Astrocyte of the spinal cord (primary cell): ENCODE measurements around the gene SLC12A9.

Experiments used
- DNase-seq: peaks from one replicate; pipeline ENCODE4 v3.0.0; 2011; ENCODE audit warnings: low read depth, low spot score
- H3K4me3 ChIP-seq: 2 replicates; pipeline ENCODE4 v1.5.1; 2011; ENCODE audit warnings: low read depth, mild to moderate bottlenecking, low read length, moderate library complexity
- in situ Hi-C: cut with HindIII; loops from 2 replicates; pipeline ENCODE4 v1.10.0; 2017; ENCODE audit warnings: low sequenced_read_pairs
- TF ChIP-seq, protein P1 (sequence below): IDR thresholded peaks from 2 replicates; pipeline ENCODE4 v1.5.1; 2012; ENCODE audit warnings: low read depth, mild to moderate bottlenecking, low read length, inconsistent platforms

The SLC12A9 gene

DNA sequence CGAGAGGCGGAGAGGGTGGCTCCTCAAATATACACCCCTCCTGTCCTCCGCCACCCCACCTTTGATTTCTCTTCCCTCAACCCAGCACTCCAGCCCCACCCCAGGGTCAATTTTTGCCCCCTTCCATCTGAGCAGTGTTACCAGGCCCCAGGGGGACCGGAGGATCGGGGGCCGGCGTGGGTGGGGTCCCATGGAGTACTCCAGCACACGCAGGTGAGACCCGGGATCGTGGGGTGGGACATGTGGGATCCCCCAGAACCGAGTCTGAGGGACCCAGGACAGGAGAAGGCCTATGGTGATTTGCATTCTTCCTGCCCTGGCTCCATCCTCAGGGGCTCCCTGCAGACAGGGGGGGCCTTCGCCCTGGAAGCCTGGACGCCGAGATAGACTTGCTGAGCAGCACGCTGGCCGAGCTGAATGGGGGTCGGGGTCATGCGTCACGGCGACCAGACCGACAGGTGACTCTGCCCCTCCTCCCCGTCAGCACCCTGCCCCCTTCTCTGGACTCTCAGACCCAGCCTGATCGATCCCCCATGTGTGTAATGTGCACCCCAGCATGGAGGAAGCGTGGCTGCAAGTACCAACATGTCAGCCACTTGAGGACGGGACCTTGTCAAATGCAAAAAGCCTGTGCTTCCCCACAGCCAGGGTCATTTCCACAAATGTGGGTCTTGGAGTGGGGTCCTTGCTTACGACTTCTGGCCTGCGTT lies 15.4 kb downstream of the SLC12A9 start:
- TF ChIP-seq, protein P1, sequence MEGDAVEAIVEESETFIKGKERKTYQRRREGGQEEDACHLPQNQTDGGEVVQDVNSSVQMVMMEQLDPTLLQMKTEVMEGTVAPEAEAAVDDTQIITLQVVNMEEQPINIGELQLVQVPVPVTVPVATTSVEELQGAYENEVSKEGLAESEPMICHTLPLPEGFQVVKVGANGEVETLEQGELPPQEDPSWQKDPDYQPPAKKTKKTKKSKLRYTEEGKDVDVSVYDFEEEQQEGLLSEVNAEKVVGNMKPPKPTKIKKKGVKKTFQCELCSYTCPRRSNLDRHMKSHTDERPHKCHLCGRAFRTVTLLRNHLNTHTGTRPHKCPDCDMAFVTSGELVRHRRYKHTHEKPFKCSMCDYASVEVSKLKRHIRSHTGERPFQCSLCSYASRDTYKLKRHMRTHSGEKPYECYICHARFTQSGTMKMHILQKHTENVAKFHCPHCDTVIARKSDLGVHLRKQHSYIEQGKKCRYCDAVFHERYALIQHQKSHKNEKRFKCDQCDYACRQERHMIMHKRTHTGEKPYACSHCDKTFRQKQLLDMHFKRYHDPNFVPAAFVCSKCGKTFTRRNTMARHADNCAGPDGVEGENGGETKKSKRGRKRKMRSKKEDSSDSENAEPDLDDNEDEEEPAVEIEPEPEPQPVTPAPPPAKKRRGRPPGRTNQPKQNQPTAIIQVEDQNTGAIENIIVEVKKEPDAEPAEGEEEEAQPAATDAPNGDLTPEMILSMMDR: no peak
- DNase-seq: no peak
- in situ Hi-C loops: no loop called here
- H3K4me3 ChIP-seq: peak overlapping the region; percentile 93

DNA sequence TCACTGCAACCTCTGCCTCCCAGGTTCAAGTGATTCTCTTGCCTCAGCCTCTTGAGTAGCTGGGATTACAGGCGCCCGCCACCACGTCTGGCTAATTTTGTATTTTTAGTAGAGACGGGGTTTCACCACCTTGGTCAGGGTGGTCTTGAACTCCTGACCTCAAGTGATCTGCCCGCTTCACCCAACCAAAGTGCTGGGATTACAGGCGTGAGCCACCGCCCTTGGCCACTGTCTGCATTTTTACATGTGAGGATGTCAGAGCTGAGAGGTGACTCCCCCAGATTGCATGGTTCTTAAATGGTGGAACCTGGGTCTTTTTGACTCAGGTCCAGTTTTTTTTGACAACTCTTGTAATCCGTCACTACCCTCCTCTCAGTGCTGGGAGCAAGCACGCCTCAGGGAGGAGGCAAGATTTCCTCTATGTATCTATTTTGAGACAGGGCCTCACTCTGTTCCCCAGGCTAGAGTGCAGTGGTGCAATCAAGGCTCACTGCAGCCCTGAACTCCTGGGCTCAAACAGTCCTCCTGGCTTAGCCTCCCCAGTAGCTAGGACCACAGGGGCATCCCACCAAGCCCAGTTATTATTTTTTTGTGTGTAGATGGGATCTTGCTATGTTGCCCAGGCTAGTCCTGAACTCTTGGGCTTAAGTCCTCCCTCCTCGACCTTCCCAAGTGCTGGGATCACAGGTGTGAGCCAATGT lies 21.2 kb downstream of the SLC12A9 start:
- TF ChIP-seq, protein P1: no peak
- in situ Hi-C loops: no loop called here
- no peak overlapping the region for H3K4me3 ChIP-seq
- no peak for DNase-seq

GRCh38 chr7:100874300-100874576 lies 21.7 kb downstream of the SLC12A9 start:
- TF ChIP-seq, protein P1: no peak
- DNase-seq: no peak
- peak overlapping the region; percentile 97 for H3K4me3 ChIP-seq
- in situ Hi-C loops: no loop called here

DNA sequence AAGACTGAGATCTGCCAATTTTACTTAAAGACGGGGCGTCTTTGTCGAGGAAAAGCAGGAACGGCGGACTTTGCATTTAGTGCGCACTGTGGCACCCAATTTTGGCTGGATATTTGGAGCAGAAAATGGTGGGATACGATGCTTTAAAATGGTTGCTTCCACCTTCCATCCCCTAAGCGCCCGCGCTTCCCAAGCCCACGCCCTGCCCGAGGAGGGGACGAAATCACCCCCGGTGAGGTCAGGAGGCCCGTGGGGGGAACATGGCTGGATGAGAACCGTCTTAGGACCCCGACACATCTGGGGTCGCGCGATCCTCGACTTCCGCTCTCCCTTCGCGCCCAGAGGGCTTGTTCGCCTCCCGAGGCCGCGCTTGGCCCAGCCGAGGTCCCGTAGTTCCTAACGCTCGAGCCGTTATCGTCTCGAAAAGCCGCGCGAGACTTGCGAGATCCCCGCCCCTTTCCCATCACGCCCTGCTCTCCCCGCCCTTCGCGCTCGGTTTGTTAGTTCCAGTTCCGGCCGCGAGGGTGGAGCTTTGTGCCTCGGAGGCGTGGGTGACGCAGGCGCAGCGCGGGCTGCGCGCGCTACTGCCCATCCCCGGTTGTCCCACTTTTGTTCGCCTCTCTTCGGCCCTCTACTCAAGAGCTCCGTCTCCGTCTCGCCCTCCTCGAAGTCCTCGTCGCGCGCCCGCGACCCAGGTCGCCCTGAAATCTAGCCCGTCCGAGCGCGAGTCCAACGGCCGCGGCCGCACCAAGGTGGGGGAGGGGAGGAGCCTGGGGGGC lies 22.3 kb downstream of the SLC12A9 start, which contains the start of gene SRRT:
SRRT (plus strand) TSS at position 527 of the 779 bp plus-strand sequence. CDS start 488 bp downstream, outside the sequence.
- TF ChIP-seq, protein P1: peak; percentile 30
- in situ Hi-C loops: no loop called here
- peak within 1 kb of the TSS; percentile 97 for H3K4me3 ChIP-seq
- peak; percentile 98 for DNase-seq

- H3K4me3 ChIP-seq: peak overlapping the region; percentile 97
- in situ Hi-C loops: no loop called here
- DNase-seq: no peak
- TF ChIP-seq, protein P1: no peak
Observed at GRCh38 chr7:100875356-100875751, 22.8 kb downstream of the SLC12A9 start.

DNA sequence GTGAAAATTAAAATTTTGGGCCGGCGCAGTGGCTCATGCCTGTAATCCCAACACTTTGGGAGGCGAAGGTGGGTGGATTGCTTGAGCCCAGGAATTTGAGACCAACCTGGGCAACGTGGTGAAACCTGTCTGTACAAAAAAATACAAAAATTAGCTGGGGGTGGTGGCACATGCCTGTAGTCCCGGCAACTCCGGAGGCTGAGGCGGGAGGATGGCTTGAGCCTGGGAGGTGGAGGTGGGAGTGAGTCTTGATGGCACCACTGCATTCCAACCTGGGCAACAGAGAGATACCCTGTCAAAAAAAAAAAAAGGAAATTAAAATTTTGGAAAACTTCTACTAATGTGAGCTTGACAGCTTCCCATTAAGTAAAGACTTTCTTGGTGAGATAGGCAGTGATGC lies 25.5 kb downstream of the SLC12A9 start:
- TF ChIP-seq, protein P1: no peak
- no peak overlapping the region for H3K4me3 ChIP-seq
- no peak for DNase-seq
- in situ Hi-C loops: no loop called here
